Ovary (tissue), 9 donors: ENCODE results near the gene RBM23. TPM values are rescaled to one million over a fixed set of nuclear protein-coding genes. Genes with fewer than 3 reads are reported as not detected.

Experiments
- DNase-seq, 5 donors: peaks; one replicate each; pipeline ENCODE4 v3.0.0-alpha.2; 2019 to 2020
- H3K27ac ChIP-seq, 2 donors: fragments of 200-600 bp; one replicate each; pipeline versions ENCODE4 v1.5.1 to v1.8.0; 2019 to 2022
- H3K27me3 ChIP-seq: fragments of 200-600 bp; one replicate; pipeline ENCODE4 v1.8.0; 2022
- H3K36me3 ChIP-seq: fragments of 200-600 bp; sonication (generic); one replicate; pipeline ENCODE4 v1.5.1; 2019
- H3K4me1 ChIP-seq: one replicate; pipeline ENCODE4 v1.8.1; 2013; ENCODE audit warnings: mild to moderate bottlenecking, moderate library complexity; ENCODE audit not compliant: insufficient read depth
- H3K4me3 ChIP-seq: fragments of 200-600 bp; sonication (generic); one replicate; pipeline ENCODE4 v1.5.1; 2017
- H3K9me3 ChIP-seq, 2 donors: fragments of 200-600 bp in 1 of 2; sonication (generic) in 1 of 2; one replicate each; pipeline versions ENCODE4 v1.5.1 to v1.8.1; 2013 to 2019; ENCODE audit warnings: mild to moderate bottlenecking in 1 of 2, moderate library complexity in 1 of 2
- CTCF ChIP-seq, 3 donors: fragments of 450-650 bp in 2 of 3; fragments of 200-600 bp in 1 of 3; IDR thresholded peaks; one replicate each; pipeline versions ENCODE4 v1.5.1 to v1.8.0; 2016 to 2022; ENCODE audit warnings: antibody characterized with exemption in 3 of 3, mild to moderate bottlenecking in 1 of 3
- EP300 ChIP-seq: sonication (generic); formaldehyde crosslinking; IDR thresholded peaks from one replicate; pipeline ENCODE4 v1.6.1; 2017; ENCODE audit warnings: antibody characterized with exemption
- POLR2A ChIP-seq: fragments of 450-650 bp; IDR thresholded peaks from one replicate; pipeline ENCODE4 v1.6.1; 2017; ENCODE audit warnings: antibody characterized with exemption, mild to moderate bottlenecking, moderate library complexity
- WGBS, 3 donors: extraction: QIAGEN DNeasy Blood & Tissue Kit in 1 of 3; methylation state at CpG; one replicate each; pipeline versions ENCODE4 v1.1.5 to v1.1.7; 2013 to 2017; 5-methylcytosine and 5-hydroxymethylcytosine counted together
- intact Hi-C, 4 donors: fragments of 100-400 bp; cut with DNase I; formaldehyde crosslinking; loops; one replicate each; pipeline versions ENCODE4 v1.11.0 to v1.15.1; 2022 to 2023
- polyA plus RNA-seq, 2 donors: library from polyadenylated mRNA; stranded (reverse); fragments of 200-250 nt in 1 of 2; fragments of 350-450 nt in 1 of 2; fragmentation: Illumina TruSeq in 1 of 2; extraction: RNeasy Lipid Tissue Mini Kit (QIAGEN cat#74804) in 1 of 2; gene quantifications; one replicate each; pipeline ENCODE4 v1.2.3, GENCODE V29; 2013 to 2014
- total RNA-seq, 7 donors: library from RNA; depleted of rRNA in 2 of 7; stranded (reverse); fragments of >200 nt in 2 of 7; fragmentation: NEBNext Ultra II Directional in 3 of 7; extraction: Animal tissue kit (Norgen Biotek cat#: 25700) in 3 of 7; gene quantifications; one replicate each; pipeline versions ENCODE4 v1.1.0 to v1.2.4, GENCODE V29; 2016 to 2023
- donor health status: DM: no; HTN: no; CAD: no; lungs with moderate emphysema.
- donor health status: DM: no; HTN: no; CAD: no.
- donor health status: Bipolar disorder and iron deficiency.
- donor health status: DM: yes; HTN: yes; CAD: no.
- donor health status: DM: no; HTN: no; CAD: no.
- donor health status: DM: yes; HTN: yes; CAD: no.

RBM23 gene
- total and polyA plus RNA-seq, 9 donors = 57.0 to 244 (median 105) TPM

GRCh38 chr14:22910916-22911315 is 8.0 kb downstream of the RBM23 start:
- no peak overlapping the region for H3K4me3 ChIP-seq
- TF ChIP-seq EP300 = no peak
- TF ChIP-seq CTCF (IDR thresholded peaks at IDR 0.05) = no peak
- no peak for TF ChIP-seq POLR2A
- H3K4me1 ChIP-seq = no peaks in the 10 kb centered on the region
- no peaks in the 10 kb centered on the region for H3K36me3 ChIP-seq
- WGBS, 3 donors = 86 to 92% (median 91%) methylated on average over 5 of the region's 5 CpGs
- no peaks in the 10 kb centered on the region for H3K9me3 ChIP-seq
- no peaks in the 10 kb centered on the region for H3K27me3 ChIP-seq
- intact Hi-C loops = no loop called here
- no peak for DNase-seq
- no peak overlapping the region for H3K27ac ChIP-seq

- H3K9me3 ChIP-seq = no peaks in the 10 kb centered on the region
- 84 to 86% (median 85%) methylated on average over 8 of the region's 8 CpGs for WGBS, 3 donors
- H3K4me1 ChIP-seq = no peaks in the 10 kb centered on the region
- no peak overlapping the region for H3K27ac ChIP-seq
- intact Hi-C loops = no loop called here
- DNase-seq = no peak
- H3K4me3 ChIP-seq = no peak overlapping the region
- no peak for TF ChIP-seq CTCF (IDR thresholded peaks at IDR 0.05)
- TF ChIP-seq POLR2A = no peak
- no peak for TF ChIP-seq EP300
- no peaks in the 10 kb centered on the region for H3K27me3 ChIP-seq
- no peaks in the 10 kb centered on the region for H3K36me3 ChIP-seq
Observed at GRCh38 chr14:22908601-22909000, 10.3 kb downstream of the RBM23 start.

- Histone ChIP-seq H3K4me1 (no peaks in the 10 kb centered on the region), H3K27me3 (no peaks in the 10 kb centered on the region), H3K9me3 (no peaks in the 10 kb centered on the region), H3K27ac (no peak overlapping the region), H3K4me3 (no peak overlapping the region), H3K36me3 (no peaks in the 10 kb centered on the region)
- intact Hi-C loops = no loop called here
- DNase-seq = no peak
- no peak for TF ChIP-seq POLR2A
- TF ChIP-seq CTCF (IDR thresholded peaks at IDR 0.05) = no peak
- TF ChIP-seq EP300 = no peak
- WGBS, 3 donors = 81 to 86% (median 86%) methylated on average over 3 of the region's 3 CpGs
Observed at GRCh38 chr14:22907429-22907828, 11.5 kb downstream of the RBM23 start.

GRCh38 chr14:22906073-22906472 is 12.9 kb downstream of the RBM23 start:
- H3K4me1 ChIP-seq = no peaks in the 10 kb centered on the region
- H3K36me3 ChIP-seq = no peaks in the 10 kb centered on the region
- DNase-seq = no peak
- no peak overlapping the region for H3K27ac ChIP-seq
- 94 to 97% (median 94%) methylated on average over 20 of the region's 20 CpGs for WGBS, 3 donors
- no peaks in the 10 kb centered on the region for H3K9me3 ChIP-seq
- intact Hi-C loops = no loop called here
- no peaks in the 10 kb centered on the region for H3K27me3 ChIP-seq
- no peak for TF ChIP-seq EP300
- no peak for TF ChIP-seq POLR2A
- no peak for TF ChIP-seq CTCF (IDR thresholded peaks at IDR 0.05)
- H3K4me3 ChIP-seq = no peak overlapping the region

- Histone ChIP-seq H3K4me3 (no peak overlapping the region), H3K36me3 (no peaks in the 10 kb centered on the region), H3K9me3 (no peaks in the 10 kb centered on the region), H3K4me1 (no peaks in the 10 kb centered on the region), H3K27ac (no peak overlapping the region), H3K27me3 (no peaks in the 10 kb centered on the region)
- intact Hi-C loops = no loop called here
- WGBS, 3 donors = 83 to 90% (median 89%) methylated on average over 4 of the region's 4 CpGs
- DNase-seq = no peak
- TF ChIP-seq CTCF (IDR thresholded peaks at IDR 0.05) (no peak), POLR2A (no peak), EP300 (no peak)
Observed at GRCh38 chr14:22905627-22906026, 13.3 kb downstream of the RBM23 start.
